HEK293 (cell line): ENCODE data around the gene CACNA1D.

Experiments
- CTCF ChIA-PET: fragments of 350-600 bp; formaldehyde crosslinking; extraction: SDS; loops from one replicate; lab custom pipeline; 2021; ENCODE audit warnings: antibody characterized with exemption; lab: Yijun Ruan, JAX
- POLR2A ChIA-PET: fragments of 300-600 bp; formaldehyde crosslinking; extraction: SDS; loops from one replicate; lab custom pipeline; 2020; ENCODE audit warnings: antibody characterized with exemption, inconsistent platforms; lab: Yijun Ruan, JAX
- H3K27ac ChIP-seq: fragments of 200-500 bp; sonication (Bioruptor generic); 2 replicates; pipeline ENCODE4 v1.5.1; 2014; ENCODE audit warnings: low read depth, low read length, control low read depth, inconsistent platforms; ENCODE audit errors: extremely low read depth
- H3K36me3 ChIP-seq, 2 experiments: fragments of 200-500 bp in 1 of 2; sonication (Bioruptor generic) in 1 of 2; 1 replicate in 1 of 2; 2 replicates in 1 of 2; pipeline ENCODE4 v1.5.1; 2014 to 2017; ENCODE audit warnings: inconsistent platforms in 2 of 2, low read length in 2 of 2; ENCODE audit not compliant: control insufficient read depth in 2 of 2, insufficient read depth in 1 of 2
- H3K4me1 ChIP-seq: fragments of 200-500 bp; sonication (Bioruptor generic); 2 replicates; pipeline ENCODE4 v1.5.1; 2014; ENCODE audit warnings: mild to moderate bottlenecking, low read length, inconsistent platforms; ENCODE audit not compliant: control insufficient read depth, insufficient read depth
- H3K4me3 ChIP-seq: 2 replicates; pipeline ENCODE4 v1.5.1; 2011; ENCODE audit warnings: low read depth, mild to moderate bottlenecking, control low read depth, low read length, moderate library complexity
- H3K9me3 ChIP-seq: fragments of 200-500 bp; sonication (Bioruptor generic); 2 replicates; pipeline ENCODE4 v1.5.1; 2014; ENCODE audit warnings: low read depth, low read length, inconsistent platforms; ENCODE audit not compliant: control insufficient read depth, insufficient read depth
- ATF2 ChIP-seq: fragments of 450-650 bp; formaldehyde crosslinking; IDR thresholded peaks from 2 replicates; pipeline ENCODE4 v1.5.1; 2016; ENCODE audit warnings: missing biosample characterization, missing genetic modification characterization, low read depth
- BCL6B ChIP-seq: fragments of 450-650 bp; formaldehyde crosslinking; IDR thresholded peaks from 2 replicates; pipeline ENCODE4 v1.5.1; 2017; ENCODE audit warnings: missing biosample characterization, missing genetic modification characterization
- EGR2 ChIP-seq: fragments of 450-650 bp; formaldehyde crosslinking; IDR thresholded peaks from 2 replicates; pipeline ENCODE4 v1.5.1; 2016; ENCODE audit warnings: low read depth, missing biosample characterization, missing genetic modification characterization
- FEZF1 ChIP-seq: fragments of 450-650 bp; formaldehyde crosslinking; IDR thresholded peaks from 2 replicates; pipeline ENCODE4 v1.5.1; 2016; ENCODE audit warnings: missing biosample characterization, missing genetic modification characterization
- GLI4 ChIP-seq: fragments of 450-650 bp; formaldehyde crosslinking; IDR thresholded peaks from 2 replicates; pipeline ENCODE4 v1.5.1; 2016; ENCODE audit warnings: missing biosample characterization, missing genetic modification characterization
- HOXD13 ChIP-seq: sonication (generic); formaldehyde crosslinking; IDR thresholded peaks from 2 replicates; pipeline ENCODE4 v1.8.0; 2022; ENCODE audit warnings: missing genetic modification reagents, borderline replicate concordance
- IKZF3 ChIP-seq: fragments of 450-650 bp; IDR thresholded peaks from 2 replicates; pipeline ENCODE4 v1.5.0; 2018; ENCODE audit warnings: missing biosample characterization, mild to moderate bottlenecking, missing genetic modification characterization, moderate library complexity
- PRDM10 ChIP-seq: fragments of 450-650 bp; formaldehyde crosslinking; IDR thresholded peaks from 2 replicates; pipeline ENCODE4 v1.5.1; 2016; ENCODE audit warnings: missing biosample characterization, missing genetic modification characterization
- REPIN1 ChIP-seq: fragments of 450-650 bp; formaldehyde crosslinking; IDR thresholded peaks from 2 replicates; pipeline ENCODE4 v1.5.1; 2017; ENCODE audit warnings: missing biosample characterization, missing genetic modification characterization, low read depth
- SETDB1 ChIP-seq: IDR thresholded peaks from one replicate; pipeline ENCODE4 v1.6.1; 2017; ENCODE audit warnings: mild to moderate bottlenecking, low read length, moderate library complexity, mixed read lengths; ENCODE audit not compliant: insufficient read length
- ZBTB1 ChIP-seq: fragments of 450-650 bp; formaldehyde crosslinking; IDR thresholded peaks from 2 replicates; pipeline ENCODE4 v1.5.1; 2016; ENCODE audit warnings: missing biosample characterization, missing genetic modification characterization
- ZBTB8A ChIP-seq: fragments of 450-650 bp; formaldehyde crosslinking; IDR thresholded peaks from 2 replicates; pipeline ENCODE4 v1.5.1; 2016; ENCODE audit warnings: missing biosample characterization, missing genetic modification characterization
- ZFHX2 ChIP-seq: fragments of 450-650 bp; formaldehyde crosslinking; conservative IDR thresholded peaks from 2 replicates; pipeline ENCODE4 v1.5.1; 2016; ENCODE audit warnings: missing biosample characterization, missing genetic modification characterization
- ZNF157 ChIP-seq: fragments of 450-650 bp; formaldehyde crosslinking; IDR thresholded peaks from 2 replicates; pipeline ENCODE4 v1.5.1; 2016; ENCODE audit warnings: missing biosample characterization, missing genetic modification characterization
- ZNF169 ChIP-seq: fragments of 450-650 bp; formaldehyde crosslinking; IDR thresholded peaks from 2 replicates; pipeline ENCODE4 v1.5.1; 2016; ENCODE audit warnings: missing biosample characterization, missing genetic modification characterization
- ZNF510 ChIP-seq: fragments of 450-650 bp; formaldehyde crosslinking; IDR thresholded peaks from 2 replicates; pipeline ENCODE4 v1.5.1; 2018; ENCODE audit warnings: mild to moderate bottlenecking, missing genetic modification characterization, missing biosample characterization; ENCODE audit not compliant: insufficient replicate concordance
- ZNF521 ChIP-seq: fragments of 450-650 bp; formaldehyde crosslinking; IDR thresholded peaks from 2 replicates; pipeline ENCODE4 v1.5.1; 2017; ENCODE audit warnings: missing biosample characterization, mild to moderate bottlenecking, missing genetic modification characterization
- ZNF560 ChIP-seq: fragments of 450-650 bp; formaldehyde crosslinking; IDR thresholded peaks from 2 replicates; pipeline ENCODE4 v1.5.1; 2017; ENCODE audit warnings: missing biosample characterization, missing genetic modification characterization, borderline replicate concordance
- ZNF768 ChIP-seq: fragments of 450-650 bp; formaldehyde crosslinking; IDR thresholded peaks from 2 replicates; pipeline ENCODE4 v1.5.1; 2018; ENCODE audit warnings: missing biosample characterization, mild to moderate bottlenecking, missing genetic modification characterization
- ZNF843 ChIP-seq: fragments of 450-650 bp; formaldehyde crosslinking; IDR thresholded peaks from 2 replicates; pipeline ENCODE4 v1.5.1; 2016; ENCODE audit warnings: missing biosample characterization, missing genetic modification characterization

The CACNA1D gene

GRCh38 chr3:53804697-53805462, 310.5 kb downstream of the CACNA1D start (continued):
- no peak for TF ChIP-seq FEZF1 (tag by site-specific recombination)
- no peak for TF ChIP-seq SETDB1
- no peak for TF ChIP-seq ZNF169
- no peak for TF ChIP-seq ZNF843 (tag by site-specific recombination)
- TF ChIP-seq HOXD13 (CRISPR knock-in tag), result no peak
- peak; percentile 86 for TF ChIP-seq BCL6B (tag by site-specific recombination)
- TF ChIP-seq ZNF510 (tag by site-specific recombination), result no peak
- TF ChIP-seq ZNF560 (tag by site-specific recombination), result no peak

- Histone ChIP-seq H3K27ac (no peak overlapping the region), H3K4me3 (no peak overlapping the region), H3K36me3 (no peaks in the 10 kb centered on the region), H3K9me3 (no peaks in the 10 kb centered on the region), H3K4me1 (no peaks in the 10 kb centered on the region)
- CTCF ChIA-PET, result no interaction called here
- TF ChIP-seq ZBTB8A (tag by site-specific recombination) (no peak), PRDM10 (tag by site-specific recombination) (no peak), ATF2 (tag by site-specific recombination) (no peak), ZNF510 (tag by site-specific recombination) (no peak), IKZF3 (tag by site-specific recombination) (no peak), ZNF768 (no peak), ZNF521 (no peak), GLI4 (tag by site-specific recombination) (no peak), REPIN1 (tag by site-specific recombination) (no peak), ZFHX2 (peak; percentile 92), ZBTB1 (no peak), EGR2 (tag by site-specific recombination) (peak; percentile 96), ZNF157 (tag by site-specific recombination) (no peak)
- POLR2A ChIA-PET, result no interaction called here
Measured at GRCh38 chr3:53805463-53806159, 311.2 kb downstream of the CACNA1D start.
